T-helper 1 cell treated with Interleukin-12 subunit alpha and Interleukin-12 subunit beta and Interleukin-4 antibody, amounts not matched to agents 30 μg/mL and 1 μg/mL, for 36 hours (primary cell): ENCODE data around the gene DUSP19.
A peak's percentile ranks its signal among the peaks of the same experiment; 100 is the strongest.
"Not testable (repeated sequence)": the region's sequence is repeated elsewhere in the genome, so short reads cannot be mapped to it uniquely, and the experiment has no call there.

Experiments
- H3K27ac Mint-ChIP-seq: one replicate; pipeline ENCODE4 v1.8.0; 2021; ENCODE audit warnings: mild to moderate bottlenecking, mixed read lengths
- H3K27me3 Mint-ChIP-seq: one replicate; pipeline ENCODE4 v1.8.0; 2021; ENCODE audit warnings: low read depth, mixed read lengths
- H3K36me3 Mint-ChIP-seq: one replicate; pipeline ENCODE4 v1.8.0; 2021; ENCODE audit warnings: low read depth, mixed read lengths
- H3K4me1 Mint-ChIP-seq: one replicate; pipeline ENCODE4 v1.8.0; 2021; ENCODE audit warnings: low read depth, mixed read lengths
- H3K4me3 Mint-ChIP-seq: one replicate; pipeline ENCODE4 v1.8.0; 2021; ENCODE audit warnings: mild to moderate bottlenecking, moderate library complexity, mixed read lengths
- H3K9me3 Mint-ChIP-seq: one replicate; pipeline ENCODE4 v1.8.0; 2021; ENCODE audit warnings: mixed read lengths

Gene DUSP19

GRCh38 chr2:183047486-183048125 is 30.9 kb upstream of the DUSP19 start:
- H3K4me3 Mint-ChIP-seq, H3K36me3 Mint-ChIP-seq, H3K4me1 Mint-ChIP-seq, H3K27ac Mint-ChIP-seq, H3K9me3 Mint-ChIP-seq: not testable (repeated sequence)
- peaks cover 35% of the 10 kb centered on the region for H3K27me3 Mint-ChIP-seq

- no peak overlapping the region for H3K27ac Mint-ChIP-seq
These were observed 29.1 kb upstream of the DUSP19 start for GRCh38 chr2:183049420-183049819.

DNA sequence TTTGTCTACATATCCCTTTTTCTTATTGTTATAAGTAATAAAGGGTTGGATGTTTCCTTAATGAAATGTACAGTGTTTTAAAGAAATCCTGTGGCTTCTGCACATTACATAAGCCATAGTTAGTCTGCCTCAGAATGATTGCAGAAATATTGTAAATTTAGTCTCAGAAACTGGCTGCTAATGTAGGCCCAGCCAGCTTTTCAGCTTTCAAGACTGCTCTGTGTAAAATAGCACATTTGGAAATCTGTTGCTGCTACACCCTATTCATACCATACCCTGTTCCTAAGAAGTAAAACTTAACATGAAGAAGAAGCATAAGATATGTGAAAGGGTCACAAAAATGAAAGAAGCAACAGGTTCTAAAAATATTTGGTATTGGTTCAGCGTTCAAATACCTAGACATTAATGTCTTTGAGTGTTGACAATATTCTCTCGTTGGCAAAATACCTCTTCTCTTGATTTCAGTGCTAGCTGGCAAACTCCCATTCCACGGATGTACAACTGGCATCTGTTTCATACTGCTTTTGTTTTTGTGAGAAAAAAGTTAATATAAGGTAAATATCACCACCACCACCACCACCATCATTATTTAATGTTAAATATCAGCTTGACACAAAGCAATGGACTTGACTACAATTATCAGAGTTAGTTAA is 21.1 kb upstream of the DUSP19 start:
- Mint-ChIP-seq H3K36me3 (no peaks in the 10 kb centered on the region), H3K27ac (no peak overlapping the region), H3K9me3 (no peaks in the 10 kb centered on the region), H3K27me3 (peaks cover 7% of the 10 kb centered on the region), H3K4me3 (no peak overlapping the region), H3K4me1 (no peaks in the 10 kb centered on the region)

More at GRCh38 chr2:183049420-183049819, 29.1 kb upstream of the DUSP19 start:
- Mint-ChIP-seq H3K27me3 (peaks cover 25% of the 10 kb centered on the region), H3K36me3 (no peaks in the 10 kb centered on the region), H3K9me3 (no peaks in the 10 kb centered on the region), H3K4me3 (no peak overlapping the region), H3K4me1 (no peaks in the 10 kb centered on the region)

DNA sequence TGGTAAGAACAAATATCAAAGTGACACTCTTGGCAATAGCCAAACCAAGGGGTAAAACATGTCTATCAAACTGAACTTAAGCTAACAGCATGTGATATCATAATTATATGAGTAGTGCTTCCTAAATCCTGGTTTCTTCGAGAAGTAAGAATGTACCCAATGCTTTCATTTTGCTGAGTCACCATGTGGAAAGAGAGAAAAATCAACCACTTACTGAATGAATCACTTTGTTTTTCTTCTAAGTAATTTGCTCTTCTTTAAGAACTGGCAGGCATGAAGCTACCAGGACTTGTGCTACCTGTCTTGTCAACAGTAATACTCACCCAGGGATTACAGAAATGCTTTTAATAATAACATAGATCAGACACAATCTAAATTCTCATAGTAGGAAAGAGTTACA is 19.0 kb upstream of the DUSP19 start:
- Mint-ChIP-seq H3K27ac (no peak overlapping the region), H3K9me3 (no peaks in the 10 kb centered on the region), H3K4me3 (no peak overlapping the region), H3K4me1 (no peaks in the 10 kb centered on the region), H3K36me3 (no peaks in the 10 kb centered on the region), H3K27me3 (peaks cover 2% of the 10 kb centered on the region)

- no peak overlapping the region for H3K27ac Mint-ChIP-seq
- H3K9me3 Mint-ChIP-seq = no peaks in the 10 kb centered on the region
- no peaks in the 10 kb centered on the region for H3K36me3 Mint-ChIP-seq
- H3K4me3 Mint-ChIP-seq = no peak overlapping the region
- H3K4me1 Mint-ChIP-seq = no peaks in the 10 kb centered on the region
- no peaks in the 10 kb centered on the region for H3K27me3 Mint-ChIP-seq
These were observed 17.8 kb upstream of the DUSP19 start for GRCh38 chr2:183060571-183061231.

GRCh38 chr2:183063083-183063482 is 15.5 kb upstream of the DUSP19 start:
- Mint-ChIP-seq H3K27me3 (peaks cover 4% of the 10 kb centered on the region), H3K9me3 (no peaks in the 10 kb centered on the region), H3K4me3 (no peak overlapping the region), H3K36me3 (no peaks in the 10 kb centered on the region), H3K4me1 (no peaks in the 10 kb centered on the region), H3K27ac (no peak overlapping the region)

- H3K27me3 Mint-ChIP-seq = peaks cover 8% of the 10 kb centered on the region
- no peak overlapping the region for H3K4me3 Mint-ChIP-seq
- no peaks in the 10 kb centered on the region for H3K9me3 Mint-ChIP-seq
- H3K4me1 Mint-ChIP-seq = no peaks in the 10 kb centered on the region
- no peak overlapping the region for H3K27ac Mint-ChIP-seq
- no peaks in the 10 kb centered on the region for H3K36me3 Mint-ChIP-seq
These were observed 10.0 kb upstream of the DUSP19 start for GRCh38 chr2:183068561-183068960.

DNA sequence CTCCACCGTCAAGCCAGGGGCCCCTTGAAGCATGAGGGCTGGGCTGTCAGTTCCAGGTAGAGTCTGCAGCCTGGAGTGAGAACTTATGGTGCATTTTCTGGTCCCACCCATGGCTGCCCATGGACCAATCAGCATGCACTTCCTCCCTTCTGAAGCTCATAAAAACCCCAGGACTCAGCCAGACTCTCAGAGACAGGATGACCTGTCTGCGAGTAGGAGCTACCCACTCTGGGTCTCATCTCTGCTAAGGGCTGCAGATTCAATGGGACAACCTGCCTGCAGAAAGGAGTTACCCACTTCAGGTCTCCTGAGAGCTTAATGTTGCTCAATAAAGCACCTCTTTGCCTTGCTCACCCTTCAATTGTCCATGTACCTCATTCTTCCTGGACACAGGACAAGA is 9.4 kb upstream of the DUSP19 start:
- peaks cover 11% of the 10 kb centered on the region for H3K27me3 Mint-ChIP-seq
- H3K9me3 Mint-ChIP-seq = no peaks in the 10 kb centered on the region
- H3K4me1 Mint-ChIP-seq = no peaks in the 10 kb centered on the region
- no peaks in the 10 kb centered on the region for H3K36me3 Mint-ChIP-seq
- no peak overlapping the region for H3K27ac Mint-ChIP-seq
- no peak overlapping the region for H3K4me3 Mint-ChIP-seq

DNA sequence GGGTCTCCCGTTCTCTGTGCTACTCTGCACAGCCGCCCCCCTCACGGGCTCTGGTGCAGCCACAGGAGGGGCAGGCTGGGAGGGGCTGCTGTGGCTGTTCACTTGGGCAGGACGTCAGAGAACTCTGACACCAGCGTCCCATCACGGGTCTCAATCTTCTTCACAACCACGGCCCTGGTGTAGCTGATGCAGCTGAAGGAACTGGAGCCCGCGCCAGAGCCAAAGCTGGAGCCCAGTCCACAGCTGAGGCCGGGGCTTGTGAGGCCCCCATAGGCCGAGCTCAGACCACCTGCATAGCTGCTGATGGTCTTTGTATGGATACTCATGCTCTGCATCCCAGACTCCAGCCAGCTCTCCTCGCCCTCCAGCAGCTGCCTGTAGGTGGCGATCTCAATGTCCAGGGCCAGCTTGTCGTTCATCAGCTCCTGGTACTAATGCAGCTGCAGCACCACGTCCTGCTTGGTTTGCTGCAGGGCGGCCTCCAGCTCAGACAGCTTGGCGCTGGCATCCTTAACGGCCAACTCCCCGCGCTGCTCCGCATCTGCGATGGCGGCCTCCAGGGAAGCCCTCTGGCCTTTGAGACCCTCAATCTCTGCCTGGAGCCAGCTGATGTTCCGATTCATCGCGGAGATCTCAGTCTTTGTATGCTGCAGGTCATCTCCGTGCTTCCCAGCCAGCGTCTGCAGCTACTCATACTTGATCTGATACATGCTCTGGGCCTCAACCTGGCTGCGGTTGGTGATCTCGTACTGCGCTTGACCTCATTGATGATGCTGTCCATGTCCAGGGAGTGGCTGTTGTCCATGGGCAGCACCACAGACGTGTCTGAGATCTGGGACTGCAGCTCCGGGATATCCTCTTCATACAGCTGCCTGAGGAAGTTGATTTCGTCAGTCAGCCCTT is 7.4 kb upstream of the DUSP19 start:
- Mint-ChIP-seq H3K9me3 (no peaks in the 10 kb centered on the region), H3K4me3 (no peak overlapping the region), H3K4me1 (no peaks in the 10 kb centered on the region), H3K27me3 (peaks cover 14% of the 10 kb centered on the region), H3K27ac (no peak overlapping the region), H3K36me3 (no peaks in the 10 kb centered on the region)

DNA sequence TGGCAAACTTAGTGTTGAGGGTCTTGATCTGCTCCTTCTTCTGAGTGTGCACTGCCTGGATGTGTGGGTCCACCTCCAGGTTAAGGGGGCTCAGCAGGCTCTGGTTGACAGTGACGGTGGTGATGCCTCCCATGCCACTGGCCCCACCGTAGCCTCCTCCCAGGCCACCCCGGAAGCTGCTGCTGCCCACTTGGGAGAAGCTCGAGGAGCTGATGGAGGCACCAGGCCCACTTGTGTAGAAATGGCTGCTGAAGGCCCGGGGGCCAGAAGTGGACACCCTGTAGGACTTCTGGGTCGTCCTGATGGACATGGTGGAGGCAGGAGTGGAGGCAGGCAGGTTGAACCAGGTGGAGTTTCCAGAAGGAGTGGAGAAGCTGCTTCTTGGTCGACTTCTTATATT is 6.4 kb upstream of the DUSP19 start:
- no peak overlapping the region for H3K4me3 Mint-ChIP-seq
- H3K27me3 Mint-ChIP-seq = peaks cover 9% of the 10 kb centered on the region
- H3K9me3 Mint-ChIP-seq = no peaks in the 10 kb centered on the region
- H3K27ac Mint-ChIP-seq = no peak overlapping the region
- no peaks in the 10 kb centered on the region for H3K4me1 Mint-ChIP-seq
- H3K36me3 Mint-ChIP-seq = no peaks in the 10 kb centered on the region

- no peaks in the 10 kb centered on the region for H3K36me3 Mint-ChIP-seq
- peak overlapping the region; percentile 89 for H3K4me3 Mint-ChIP-seq
- peak overlapping the region; percentile 42 for H3K27ac Mint-ChIP-seq
- H3K4me1 Mint-ChIP-seq = peaks cover 12% of the 10 kb centered on the region
- H3K27me3 Mint-ChIP-seq = peaks cover 9% of the 10 kb centered on the region
- H3K9me3 Mint-ChIP-seq = no peaks in the 10 kb centered on the region
These were observed 434 bp upstream of the DUSP19 start for GRCh38 chr2:183078163-183078463.

GRCh38 chr2:183079139-183079775 is 710 bp downstream of the DUSP19 start:
- H3K9me3 Mint-ChIP-seq = no peaks in the 10 kb centered on the region
- H3K27ac Mint-ChIP-seq = no peak overlapping the region
- H3K27me3 Mint-ChIP-seq = peaks cover 5% of the 10 kb centered on the region

GRCh38 chr2:183081911-183082310 is 3.4 kb downstream of the DUSP19 start:
- Mint-ChIP-seq H3K36me3 (no peaks in the 10 kb centered on the region), H3K9me3 (no peaks in the 10 kb centered on the region), H3K27ac (no peak overlapping the region), H3K27me3 (peaks cover 3% of the 10 kb centered on the region), H3K4me3 (no peak overlapping the region), H3K4me1 (peaks cover 12% of the 10 kb centered on the region)

More at GRCh38 chr2:183079139-183079775, 710 bp downstream of the DUSP19 start:
- Mint-ChIP-seq H3K4me1 (peaks cover 12% of the 10 kb centered on the region), H3K36me3 (no peaks in the 10 kb centered on the region), H3K4me3 (peak overlapping the region; percentile 89)

DNA sequence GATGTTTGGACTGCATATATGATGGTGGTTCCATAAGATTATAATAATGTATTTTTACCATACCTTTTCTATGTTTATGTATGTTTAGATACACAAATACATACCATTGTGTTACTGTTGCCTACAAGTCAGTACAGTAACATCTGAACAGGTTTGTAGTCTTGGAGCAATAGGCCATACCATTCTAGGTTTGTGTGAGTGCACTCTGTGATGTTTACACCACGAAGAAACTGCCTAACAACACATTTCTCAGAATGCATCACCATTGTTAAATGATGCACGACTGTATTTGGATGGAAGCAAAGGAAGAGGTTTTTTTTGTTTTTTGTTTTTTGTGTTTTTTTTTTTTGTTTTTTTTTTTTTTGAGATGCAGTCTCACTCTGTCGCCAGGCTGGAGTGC is 9.5 kb downstream of the DUSP19 start:
- Mint-ChIP-seq H3K9me3 (no peaks in the 10 kb centered on the region), H3K4me3 (no peak overlapping the region), H3K27ac (no peak overlapping the region), H3K27me3 (no peaks in the 10 kb centered on the region), H3K4me1 (peaks cover 2% of the 10 kb centered on the region), H3K36me3 (no peaks in the 10 kb centered on the region)
